GM21423 (cell line): Measurements from ENCODE around the gene MIB2.

ENCODE experiments used
- ATAC-seq: cut with Tn5 transposase; IDR thresholded peaks from one replicate; pipeline ENCODE4 v1.9.1; 2021; ENCODE audit warnings: mild to moderate bottlenecking, moderate library complexity; ENCODE audit not compliant: unreplicated experiment

Gene MIB2

DNA sequence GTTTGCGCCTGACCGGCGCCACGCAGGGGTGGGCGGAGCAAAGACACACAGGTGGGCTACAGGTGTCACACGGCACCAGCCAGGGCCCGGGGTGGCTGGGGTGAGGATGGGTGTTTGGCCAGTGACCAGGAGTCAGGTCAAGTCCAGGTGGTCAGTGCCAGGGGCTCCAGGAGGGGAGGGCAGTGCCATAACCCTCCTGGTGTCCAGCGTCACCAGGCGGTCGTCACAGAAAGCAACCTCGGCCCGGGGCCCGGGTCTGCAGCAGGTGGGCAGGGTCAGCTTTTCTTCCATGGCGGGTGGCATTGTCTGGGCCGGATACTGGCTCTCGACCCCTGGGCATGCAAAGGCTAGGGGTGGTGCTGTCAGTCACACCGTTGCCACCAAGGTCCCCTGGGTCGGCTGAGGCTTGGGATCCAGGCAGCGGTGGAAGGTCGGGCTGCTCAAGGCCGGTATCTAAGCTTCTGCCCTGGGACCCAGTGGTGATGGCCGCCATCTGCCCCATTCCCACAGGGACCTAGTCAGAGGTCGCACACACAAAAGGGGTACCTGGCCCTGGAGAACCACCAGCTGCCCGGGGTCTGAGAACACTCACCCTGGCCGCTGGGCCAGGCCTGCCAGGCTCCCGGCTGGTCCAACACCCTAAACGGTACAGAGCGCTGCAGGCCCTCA is 17.1 kb upstream of the MIB2 start:
- ATAC-seq: no peak

DNA sequence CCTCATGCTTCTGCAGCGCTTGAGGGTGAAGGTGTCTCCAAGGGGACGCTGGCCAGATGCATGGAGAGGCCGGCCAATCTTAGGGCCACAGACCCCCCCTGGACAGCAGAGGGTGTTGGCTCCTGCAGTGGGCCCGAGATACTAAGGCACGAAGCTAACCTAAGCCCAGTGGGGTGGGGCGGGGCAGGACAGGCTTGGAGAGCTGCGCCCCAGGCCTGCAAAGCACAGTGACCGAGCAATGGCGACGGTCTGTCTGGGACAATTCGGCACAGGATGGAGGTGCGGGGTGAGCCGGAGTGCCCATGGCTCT is 16.6 kb upstream of the MIB2 start:
- no peak for ATAC-seq

DNA sequence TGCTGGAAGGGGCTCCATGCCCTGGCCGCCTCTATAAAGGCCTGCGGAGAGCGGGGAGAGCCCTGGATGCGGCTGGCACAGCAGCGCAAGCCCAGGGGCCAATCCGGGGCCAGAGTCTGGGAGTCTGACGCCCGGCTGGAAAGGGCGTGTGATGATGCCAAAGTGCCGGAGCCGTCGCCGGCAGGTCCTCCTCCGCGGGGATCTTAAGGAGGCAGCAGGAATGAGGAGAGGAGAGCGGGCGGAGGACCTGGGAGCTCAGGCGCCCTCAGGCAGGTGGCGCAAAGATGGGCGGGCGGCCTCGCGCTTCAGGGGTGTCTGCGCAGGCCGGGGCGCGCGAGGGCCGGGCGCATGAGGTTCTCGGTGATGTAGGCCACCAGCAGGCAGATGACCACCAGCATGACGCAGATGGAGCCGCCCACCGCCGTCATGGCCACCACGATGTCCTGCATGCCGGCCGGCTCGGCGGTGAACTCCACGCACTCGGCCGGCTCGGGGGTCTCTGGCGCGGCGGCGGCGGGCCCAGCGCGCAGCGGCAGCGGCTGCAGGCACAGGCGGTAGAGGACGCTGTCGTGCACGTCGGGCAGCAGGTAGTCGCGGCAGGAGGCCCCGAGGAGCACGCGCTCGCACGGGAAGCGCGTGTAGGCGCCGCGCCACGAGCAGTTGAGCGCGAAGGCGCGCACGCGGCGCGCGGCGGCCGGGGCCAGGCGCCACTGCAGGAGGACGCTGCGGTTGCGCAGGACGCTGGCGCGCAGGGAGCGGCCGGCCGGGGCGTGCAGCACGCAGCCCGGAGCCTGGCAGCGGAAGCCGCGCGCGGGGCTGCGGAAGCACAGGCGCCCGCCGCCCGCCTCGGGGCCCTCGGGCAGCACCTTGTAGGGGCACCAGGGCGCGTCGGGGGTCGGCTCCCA is 16.0 kb upstream of the MIB2 start:
- no peak for ATAC-seq

GRCh38 chr1:1599935-1600860 is 15.1 kb upstream of the MIB2 start, which contains the start of gene FNDC10:
Gene FNDC10, minus strand, starts transcription at chr1:1600135. Its CDS starts 120 bp downstream, at chr1:1600015.
- no peak for ATAC-seq

DNA sequence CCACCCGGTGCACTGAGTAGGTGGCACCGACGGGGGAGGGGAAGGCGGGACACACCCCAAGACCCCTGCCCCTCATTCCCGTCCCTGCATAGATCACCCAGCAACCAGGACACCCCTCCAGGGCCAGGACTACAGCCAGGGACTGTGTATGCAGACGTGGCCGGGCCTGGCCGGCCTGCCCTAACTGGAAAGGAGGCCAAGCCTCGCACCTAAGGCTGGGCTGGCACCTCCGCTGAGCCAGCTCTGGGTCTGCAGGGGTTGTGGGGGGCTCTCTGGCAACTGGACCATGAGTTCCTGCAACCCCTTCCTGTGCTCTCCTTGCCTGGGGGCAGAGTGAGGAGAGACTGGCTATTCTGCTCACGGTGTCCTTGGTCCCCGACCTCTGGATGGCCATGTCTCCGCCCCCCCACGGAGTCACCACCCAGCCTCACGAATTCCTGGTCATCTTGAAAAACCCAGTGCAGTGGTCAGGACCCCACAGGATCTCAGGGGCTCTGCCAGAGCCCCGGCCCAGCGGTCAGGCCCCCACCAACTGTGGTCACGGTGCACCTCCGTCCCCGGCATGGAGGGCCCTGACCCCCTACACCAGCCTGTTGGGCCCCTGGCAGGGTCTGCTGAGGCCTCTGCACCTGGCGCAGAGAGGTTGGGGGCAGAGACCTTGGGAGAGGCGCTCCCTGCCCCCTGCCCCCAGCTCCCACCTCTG is 14.3 kb upstream of the MIB2 start:
- no peak for ATAC-seq

DNA sequence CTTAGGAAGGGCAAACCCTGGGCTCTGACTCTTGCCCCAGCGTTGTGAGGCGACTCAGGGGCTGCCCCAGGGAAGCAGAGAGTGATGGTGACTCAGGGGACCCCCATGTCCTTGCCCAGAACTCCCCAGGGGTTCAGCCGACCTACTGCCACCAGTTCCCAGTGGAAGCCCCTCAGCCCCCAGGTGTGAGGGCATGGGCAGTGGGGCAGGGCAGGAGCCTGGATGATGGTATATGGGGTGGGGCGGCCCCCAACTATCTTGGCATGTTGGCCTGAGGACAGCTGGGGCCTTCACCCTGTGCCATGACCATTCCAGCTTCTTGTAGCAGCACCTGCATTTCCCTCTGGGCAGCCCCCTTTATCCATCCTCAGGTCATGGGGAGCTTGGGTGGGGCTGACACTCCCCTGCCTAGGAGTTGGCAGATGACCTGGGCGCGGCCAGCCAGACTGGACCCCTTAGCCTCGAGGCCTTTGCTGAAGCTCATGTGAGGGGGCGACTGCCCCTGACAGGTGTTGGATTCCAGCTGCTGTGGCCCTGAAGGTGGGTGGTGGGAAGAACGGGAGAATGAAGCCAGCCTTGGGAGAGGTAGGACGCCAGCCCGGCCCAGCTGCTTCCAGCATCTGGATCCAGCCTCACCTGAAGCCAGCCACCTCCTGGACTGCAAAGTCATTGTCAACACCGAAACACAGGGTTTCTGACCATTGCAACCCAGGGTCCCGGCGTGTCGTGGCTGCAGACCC is 13.6 kb upstream of the MIB2 start:
- ATAC-seq: no peak

GRCh38 chr1:1602304-1602967 is 12.9 kb upstream of the MIB2 start:
- no peak for ATAC-seq

- no peak for ATAC-seq
Measured at GRCh38 chr1:1602968-1603506, 12.3 kb upstream of the MIB2 start.

GRCh38 chr1:1603671-1604373 is 11.5 kb upstream of the MIB2 start:
- no peak for ATAC-seq

DNA sequence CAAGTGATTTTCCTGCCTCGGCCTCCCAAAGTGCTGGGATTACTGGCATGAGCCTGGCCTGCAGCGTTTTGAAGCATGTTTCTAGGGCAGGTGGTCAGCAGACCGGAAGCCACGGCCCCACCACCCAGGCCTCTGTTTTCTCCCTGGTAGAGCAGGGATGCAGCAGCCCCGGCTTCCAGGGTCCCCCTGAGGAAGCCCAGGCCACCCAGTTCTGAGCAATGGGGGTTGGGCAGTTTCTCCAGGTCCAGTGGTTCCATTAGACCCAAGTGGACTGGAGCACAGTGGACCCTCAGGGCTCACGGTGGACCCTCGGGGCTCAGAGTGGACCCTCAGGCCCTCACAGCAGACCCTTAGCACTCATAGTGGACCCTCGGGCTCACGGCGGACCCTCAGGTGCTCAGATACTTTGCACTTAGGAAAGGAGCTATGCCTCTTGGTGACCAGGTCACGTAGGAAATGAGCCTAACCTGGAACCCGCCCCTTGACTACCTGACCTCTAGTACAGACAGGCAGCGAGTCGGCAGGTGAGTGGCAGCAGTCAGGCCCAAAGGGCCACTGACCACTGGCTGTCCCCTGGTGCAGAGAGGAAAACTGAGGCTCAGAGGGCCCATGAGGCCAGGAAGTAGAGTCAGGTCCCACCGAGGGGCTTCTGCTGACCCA is 10.8 kb upstream of the MIB2 start:
- no peak for ATAC-seq

- no peak for ATAC-seq
Measured at GRCh38 chr1:1605034-1605591, 10.2 kb upstream of the MIB2 start.

DNA sequence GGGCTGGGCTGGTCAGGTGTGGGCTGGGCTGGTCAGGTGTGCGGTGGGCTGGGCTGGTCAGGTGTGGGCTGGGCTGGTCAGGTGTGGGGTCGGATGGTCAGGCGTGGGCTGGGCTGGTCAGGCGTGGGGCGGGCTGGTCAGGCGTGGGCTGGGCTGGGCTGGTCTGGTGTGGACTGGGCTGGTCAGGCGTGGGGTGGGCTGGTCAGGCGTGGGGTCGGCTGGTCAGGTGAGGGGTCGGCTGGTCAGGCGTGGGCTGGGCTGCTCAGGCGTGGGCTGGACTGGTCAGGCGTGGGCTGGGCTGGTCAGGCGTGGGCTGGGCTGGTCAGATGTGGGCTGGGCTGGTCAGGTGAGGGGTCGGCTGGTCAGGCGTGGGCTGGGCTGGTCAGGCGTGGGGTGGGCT is 9.6 kb upstream of the MIB2 start:
- ATAC-seq: no peak

DNA sequence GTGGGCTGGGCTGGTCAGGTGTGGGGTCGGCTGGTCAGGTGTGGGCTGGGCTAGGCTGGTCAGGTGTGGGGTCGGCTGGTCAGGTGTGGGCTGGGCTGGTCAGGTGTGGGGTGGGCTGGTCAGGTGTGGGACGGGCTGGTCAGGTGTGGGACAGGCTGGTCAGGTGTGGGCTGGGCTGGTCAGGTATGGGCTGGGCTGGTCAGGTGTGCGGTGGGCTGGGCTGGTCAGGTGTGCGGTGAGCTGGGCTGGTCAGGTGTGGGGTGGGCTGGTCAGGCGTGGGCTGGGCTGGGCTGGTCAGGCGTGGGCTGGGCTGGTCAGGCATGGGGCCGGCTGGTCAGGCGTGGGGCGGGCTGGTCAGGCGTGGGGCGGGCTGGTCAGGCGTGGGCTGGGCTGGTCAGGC is 9.1 kb upstream of the MIB2 start:
- no peak for ATAC-seq

- ATAC-seq: no peak
Measured at GRCh38 chr1:1609822-1610485, 5.3 kb upstream of the MIB2 start.

DNA sequence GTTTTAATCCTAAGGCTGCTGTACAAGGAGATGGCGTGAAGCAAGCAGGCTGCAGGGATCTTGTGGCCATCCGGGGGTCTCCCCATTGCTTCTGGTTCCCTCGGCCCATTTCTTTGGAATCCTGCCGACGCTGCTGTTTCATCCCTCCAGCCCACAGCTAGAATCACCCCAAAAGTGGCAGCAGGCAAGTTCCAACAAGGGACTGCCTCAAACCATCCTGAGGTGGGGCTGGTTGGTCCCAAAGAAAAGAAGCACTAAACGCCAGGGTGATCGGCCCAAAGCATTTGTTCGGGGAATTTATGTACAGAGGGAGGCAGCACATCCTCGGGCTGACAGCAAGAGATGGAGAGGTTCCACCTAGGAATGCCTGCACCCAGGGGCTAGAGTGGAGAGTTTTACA is 4.5 kb upstream of the MIB2 start:
- ATAC-seq: no peak

DNA sequence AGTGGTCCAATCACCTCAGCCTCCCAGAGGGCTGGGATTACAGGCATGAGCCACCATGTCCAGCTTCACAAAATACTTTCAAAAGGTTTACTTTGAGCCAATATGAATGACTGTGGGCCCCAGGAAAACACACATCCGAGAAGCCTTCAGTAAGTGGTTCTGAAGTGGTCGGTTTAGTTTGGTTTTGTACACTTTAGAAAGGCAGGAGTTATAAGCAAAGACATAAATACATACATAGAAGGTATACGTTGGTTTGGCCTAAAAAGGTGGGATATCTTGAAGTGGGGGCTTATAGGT is 3.2 kb upstream of the MIB2 start:
- no peak for ATAC-seq

- ATAC-seq: no peak
Measured at GRCh38 chr1:1613509-1614082, 1.7 kb upstream of the MIB2 start.
